Tibial nerve (tissue), 4 donors: ENCODE measurements around the gene MAP3K4. TPM values are rescaled to one million over a fixed set of nuclear protein-coding genes. Genes with fewer than 3 reads are reported as not detected.

Source experiments
- DNase-seq, 2 donors: peaks; one replicate each; pipeline ENCODE4 v3.0.0-alpha.2; 2019; ENCODE audit warnings: low spot score in 2 of 2
- H3K27ac ChIP-seq, 4 donors: fragments of 200-600 bp; sonication (generic) in 3 of 4; one replicate each; pipeline ENCODE4 v1.5.1; 2017 to 2019; ENCODE audit warnings: mild to moderate bottlenecking in 1 of 4
- H3K27me3 ChIP-seq, 2 donors: fragments of 200-600 bp; sonication (generic) in 1 of 2; one replicate each; pipeline versions ENCODE4 v1.5.1 to v1.6.0; 2017 to 2019
- H3K36me3 ChIP-seq, 3 donors: fragments of 200-600 bp; sonication (generic); one replicate each; pipeline ENCODE4 v1.5.1; 2018 to 2019
- H3K4me1 ChIP-seq, 4 donors: fragments of 200-600 bp; sonication (generic) in 3 of 4; one replicate each; pipeline ENCODE4 v1.5.1; 2017 to 2019
- H3K4me3 ChIP-seq, 4 donors: fragments of 200-600 bp; sonication (generic) in 3 of 4; one replicate each; pipeline ENCODE4 v1.5.1; 2017 to 2019; ENCODE audit warnings: mild to moderate bottlenecking in 1 of 4, moderate library complexity in 1 of 4
- H3K9me3 ChIP-seq, 4 donors: fragments of 200-600 bp; sonication (generic) in 3 of 4; one replicate each; pipeline ENCODE4 v1.5.1; 2017 to 2019
- EP300 ChIP-seq, 2 donors: sonication (generic); formaldehyde crosslinking; IDR thresholded peaks; one replicate each; pipeline ENCODE4 v1.6.1; 2017; ENCODE audit warnings: antibody characterized with exemption in 2 of 2, mild to moderate bottlenecking in 1 of 2
- POLR2A ChIP-seq, 2 donors: fragments of 450-650 bp; IDR thresholded peaks; one replicate each; pipeline ENCODE4 v1.6.1; 2017; ENCODE audit warnings: antibody characterized with exemption in 2 of 2, mild to moderate bottlenecking in 2 of 2, moderate library complexity in 2 of 2
- WGBS, 2 donors: methylation state at CpG; one replicate each; pipeline ENCODE4 v1.1.5; 2018; 5-methylcytosine and 5-hydroxymethylcytosine counted together
- total RNA-seq, 4 donors: library from RNA; depleted of rRNA; stranded (reverse); fragments of >200 nt; gene quantifications; one replicate each; pipeline ENCODE4 v1.1.0, GENCODE V29; 2016
- TF ChIP-seq, protein P1 (sequence below), 5 experiments: fragments of 200-600 bp in 3 of 5; fragments of 450-650 bp in 2 of 5; sonication (generic) in 3 of 5; IDR thresholded peaks; one replicate each; pipeline ENCODE4 v1.5.1; 2016 to 2019; ENCODE audit warnings: antibody characterized with exemption in 5 of 5, mild to moderate bottlenecking in 3 of 5, moderate library complexity in 2 of 5

MAP3K4 gene
- total RNA-seq, 4 donors from 2014 or later = 42.9 to 63.0 (median 56.0) TPM

DNA sequence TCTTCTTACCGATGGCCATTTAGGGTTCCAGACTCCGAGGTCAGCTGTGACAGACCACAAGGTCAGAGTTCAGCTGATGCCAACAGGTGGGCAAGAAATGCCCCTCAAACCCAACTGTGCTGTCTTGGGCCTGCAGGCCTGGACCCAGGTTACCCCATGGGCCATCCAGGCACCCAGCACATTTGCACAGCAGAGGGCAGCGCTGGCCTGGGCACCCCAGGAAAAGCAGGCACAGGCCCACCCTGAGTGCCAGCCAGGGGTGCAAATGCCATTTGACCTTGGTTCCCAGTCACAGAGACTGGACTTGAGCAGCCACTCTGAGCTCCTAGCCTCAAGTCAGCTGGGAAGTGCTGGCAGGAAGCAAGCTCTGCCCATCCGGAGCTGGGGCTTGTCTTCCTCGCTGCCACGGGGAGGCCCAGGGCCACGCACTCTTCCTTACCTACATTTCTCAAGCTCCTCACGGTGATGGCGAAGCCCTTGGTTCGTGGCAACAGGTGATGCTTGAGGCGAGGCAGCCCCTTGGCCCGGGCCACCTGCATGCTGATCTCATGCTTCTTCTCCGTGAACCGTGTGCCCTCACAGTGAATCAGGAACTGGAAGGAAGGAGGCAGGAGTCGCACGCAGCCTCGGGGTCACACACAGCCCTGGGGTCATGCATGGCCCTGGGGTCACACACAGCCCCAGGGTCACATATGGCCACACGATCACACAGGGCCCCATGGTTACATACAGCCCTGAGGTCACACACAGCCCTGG, 161.5 kb downstream of the MAP3K4 start:
- Histone ChIP-seq H3K4me3 (no peak overlapping the region), H3K36me3 (peaks cover 0 to 76% (median 0%) of the 10 kb centered on the region in 3 donors), H3K4me1 (no peaks in the 10 kb centered on the region), H3K27me3 (no peaks in the 10 kb centered on the region), H3K27ac (no peak overlapping the region), H3K9me3 (peaks cover 0 to 7% (median 0%) of the 10 kb centered on the region in 4 donors)
- TF ChIP-seq, protein P1, sequence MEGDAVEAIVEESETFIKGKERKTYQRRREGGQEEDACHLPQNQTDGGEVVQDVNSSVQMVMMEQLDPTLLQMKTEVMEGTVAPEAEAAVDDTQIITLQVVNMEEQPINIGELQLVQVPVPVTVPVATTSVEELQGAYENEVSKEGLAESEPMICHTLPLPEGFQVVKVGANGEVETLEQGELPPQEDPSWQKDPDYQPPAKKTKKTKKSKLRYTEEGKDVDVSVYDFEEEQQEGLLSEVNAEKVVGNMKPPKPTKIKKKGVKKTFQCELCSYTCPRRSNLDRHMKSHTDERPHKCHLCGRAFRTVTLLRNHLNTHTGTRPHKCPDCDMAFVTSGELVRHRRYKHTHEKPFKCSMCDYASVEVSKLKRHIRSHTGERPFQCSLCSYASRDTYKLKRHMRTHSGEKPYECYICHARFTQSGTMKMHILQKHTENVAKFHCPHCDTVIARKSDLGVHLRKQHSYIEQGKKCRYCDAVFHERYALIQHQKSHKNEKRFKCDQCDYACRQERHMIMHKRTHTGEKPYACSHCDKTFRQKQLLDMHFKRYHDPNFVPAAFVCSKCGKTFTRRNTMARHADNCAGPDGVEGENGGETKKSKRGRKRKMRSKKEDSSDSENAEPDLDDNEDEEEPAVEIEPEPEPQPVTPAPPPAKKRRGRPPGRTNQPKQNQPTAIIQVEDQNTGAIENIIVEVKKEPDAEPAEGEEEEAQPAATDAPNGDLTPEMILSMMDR (IDR thresholded peaks at IDR 0.05) = peak; percentile 8 to 50 (median 36)
- TF ChIP-seq EP300 (IDR thresholded peaks at IDR 0.05) = no peak
- no peak for DNase-seq
- 89 to 91% methylated on average over 17 to 18 of the region's 18 CpGs for WGBS, 2 donors

DNA sequence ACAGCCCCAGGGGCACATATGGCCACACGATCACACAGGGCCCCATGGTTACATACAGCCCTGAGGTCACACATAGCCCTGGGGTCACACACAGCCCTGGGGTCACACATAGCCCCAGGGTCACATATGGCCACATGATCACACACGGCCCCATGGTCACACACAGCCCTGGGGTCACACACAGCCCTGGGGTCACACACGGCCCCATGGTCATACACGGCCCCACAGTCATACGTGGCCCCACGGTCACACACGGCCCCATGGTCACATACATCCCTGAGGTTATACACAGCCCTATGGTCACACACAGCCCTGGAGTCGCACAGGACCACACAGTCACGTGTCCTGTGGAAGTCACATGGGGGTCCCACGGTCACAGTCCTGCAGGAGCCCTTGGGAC, 162.2 kb downstream of the MAP3K4 start:
- Histone ChIP-seq H3K9me3 (peaks cover 0 to 7% (median 0%) of the 10 kb centered on the region in 4 donors), H3K36me3 (peaks cover 0 to 78% (median 0%) of the 10 kb centered on the region in 3 donors), H3K27me3 (no peaks in the 10 kb centered on the region), H3K27ac (no peak overlapping the region), H3K4me3 (no peak overlapping the region), H3K4me1 (no peaks in the 10 kb centered on the region)
- WGBS, 2 donors = 81 to 87% methylated on average over 10 of the region's 10 CpGs
- no peak for DNase-seq
- TF ChIP-seq, protein P1 (IDR thresholded peaks at IDR 0.05) = no peak
- TF ChIP-seq POLR2A (IDR thresholded peaks at IDR 0.05) = no peak
- no peak for TF ChIP-seq EP300 (IDR thresholded peaks at IDR 0.05)

DNA sequence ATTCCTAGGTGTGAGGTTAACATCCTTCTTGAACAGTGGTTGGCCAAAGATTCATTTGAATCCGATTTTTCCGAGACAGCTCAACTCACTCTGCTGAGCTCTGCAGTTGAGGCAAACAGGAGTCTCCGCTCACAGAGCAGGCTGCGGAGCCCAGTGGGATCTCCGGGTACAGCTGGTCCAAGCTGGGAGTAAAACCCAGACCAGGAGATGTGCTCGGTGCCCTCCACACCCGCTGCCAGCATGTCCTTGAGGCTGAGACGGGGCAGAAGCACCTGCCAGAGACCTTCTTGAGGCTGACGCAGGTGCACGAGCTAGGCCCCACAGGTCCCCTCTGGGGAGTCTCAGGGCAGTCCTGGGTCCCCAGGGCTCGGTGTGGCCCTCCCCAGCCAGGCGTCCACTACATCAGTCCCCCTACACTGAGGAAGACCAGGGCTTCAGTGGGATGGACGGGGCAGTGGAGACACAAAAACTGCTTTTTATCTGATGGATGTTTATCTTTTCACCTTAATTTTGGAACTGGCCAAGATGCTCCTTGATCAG, 163.3 kb downstream of the MAP3K4 start:
- Histone ChIP-seq H3K4me1 (no peaks in the 10 kb centered on the region), H3K4me3 (no peak overlapping the region), H3K9me3 (peaks cover 0 to 7% (median 0%) of the 10 kb centered on the region in 4 donors), H3K27ac (no peak overlapping the region), H3K36me3 (peaks cover 0 to 83% (median 0%) of the 10 kb centered on the region in 3 donors), H3K27me3 (no peaks in the 10 kb centered on the region)
- WGBS, 2 donors = 93 to 97% methylated on average over 5 to 13 of the region's 13 CpGs
- TF ChIP-seq POLR2A (IDR thresholded peaks at IDR 0.05) (no peak), EP300 (IDR thresholded peaks at IDR 0.05) (no peak)
- TF ChIP-seq, protein P1 (IDR thresholded peaks at IDR 0.05) = no peak
- DNase-seq = no peak

DNA sequence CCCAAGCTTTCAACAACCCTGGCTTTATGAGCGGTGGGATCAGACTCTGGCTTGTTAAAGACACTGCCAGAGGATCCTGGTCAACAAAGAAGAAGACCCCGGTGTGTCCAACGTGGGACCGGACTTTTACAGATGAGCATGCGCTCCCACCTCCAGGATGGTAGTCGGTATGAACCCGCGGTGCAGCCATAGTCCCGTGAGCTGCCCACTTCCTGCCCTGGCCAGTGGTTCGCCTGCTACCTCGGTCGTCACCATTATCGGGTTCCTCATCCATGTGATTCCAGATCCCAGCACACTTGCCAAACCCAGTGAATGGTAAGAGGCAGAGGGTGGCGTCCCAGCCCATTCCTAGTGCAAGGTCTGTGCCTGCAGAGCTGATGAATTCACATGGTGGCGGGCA, 169.6 kb downstream of the MAP3K4 start:
- H3K9me3 ChIP-seq = peaks cover 0 to 7% (median 0%) of the 10 kb centered on the region in 4 donors
- no peak for DNase-seq
- no peaks in the 10 kb centered on the region for H3K27me3 ChIP-seq
- TF ChIP-seq, protein P1 (IDR thresholded peaks at IDR 0.05) = no peak
- peaks cover 0 to 17% (median 0%) of the 10 kb centered on the region in 4 donors for H3K4me1 ChIP-seq
- H3K27ac ChIP-seq = no peak overlapping the region
- no peak overlapping the region for H3K4me3 ChIP-seq
- WGBS, 2 donors = 98% methylated on average over 15 of the region's 15 CpGs
- H3K36me3 ChIP-seq = peaks cover 0 to 68% (median 0%) of the 10 kb centered on the region in 3 donors
